Measurements from ENCODE around the gene EFCAB6. TPM values are rescaled to one million over a fixed set of nuclear protein-coding genes. Genes with fewer than 3 reads are reported as not detected.

Gene EFCAB6
- total RNA-seq, 1 donor from 2014 or later, result 1.1 TPM

GRCh38 chr22:43510281-43511070, 301.6 kb downstream of the EFCAB6 start:
- Mint-ChIP-seq H3K9me3 (ENCODE audit: low read depth) (no peaks in the 10 kb centered on the region), H3K27ac (ENCODE audit: unreplicated experiment) (no peak overlapping the region), H3K27me3 (ENCODE audit: low read depth) (no peaks in the 10 kb centered on the region), H3K36me3 (ENCODE audit: low read depth) (no peaks in the 10 kb centered on the region), H3K4me1 (ENCODE audit: low read depth) (no peaks in the 10 kb centered on the region), H3K4me3 (ENCODE audit: unreplicated experiment) (no peak overlapping the region)
- TF ChIP-seq CTCF (IDR thresholded peaks at IDR 0.05), result no peak
- DNase-seq (ENCODE audit: low spot score), result peak; percentile 68

GRCh38 chr22:43509337-43509736, 302.8 kb downstream of the EFCAB6 start:
- Mint-ChIP-seq H3K4me1 (ENCODE audit: low read depth) (no peaks in the 10 kb centered on the region), H3K9me3 (ENCODE audit: low read depth) (no peaks in the 10 kb centered on the region), H3K27ac (ENCODE audit: unreplicated experiment) (no peak overlapping the region), H3K4me3 (ENCODE audit: unreplicated experiment) (no peak overlapping the region), H3K27me3 (ENCODE audit: low read depth) (no peaks in the 10 kb centered on the region), H3K36me3 (ENCODE audit: low read depth) (no peaks in the 10 kb centered on the region)
- no peak for DNase-seq (ENCODE audit: low spot score)
- TF ChIP-seq CTCF (IDR thresholded peaks at IDR 0.05), result no peak

GRCh38 chr22:43508489-43508888, 303.6 kb downstream of the EFCAB6 start:
- Mint-ChIP-seq H3K36me3 (ENCODE audit: low read depth) (no peaks in the 10 kb centered on the region), H3K27me3 (ENCODE audit: low read depth) (no peaks in the 10 kb centered on the region), H3K9me3 (ENCODE audit: low read depth) (no peaks in the 10 kb centered on the region), H3K4me3 (ENCODE audit: unreplicated experiment) (no peak overlapping the region), H3K27ac (ENCODE audit: unreplicated experiment) (no peak overlapping the region), H3K4me1 (ENCODE audit: low read depth) (no peaks in the 10 kb centered on the region)
- DNase-seq (ENCODE audit: low spot score), result no peak
- TF ChIP-seq CTCF (IDR thresholded peaks at IDR 0.05), result no peak

- no peak overlapping the region for H3K4me3 Mint-ChIP-seq (ENCODE audit: unreplicated experiment)
- H3K36me3 Mint-ChIP-seq (ENCODE audit: low read depth), result no peaks in the 10 kb centered on the region
- no peaks in the 10 kb centered on the region for H3K27me3 Mint-ChIP-seq (ENCODE audit: low read depth)
- TF ChIP-seq CTCF (IDR thresholded peaks at IDR 0.05), result no peak
- no peak overlapping the region for H3K27ac Mint-ChIP-seq (ENCODE audit: unreplicated experiment)
- DNase-seq (ENCODE audit: low spot score), result peak; percentile 47
- no peaks in the 10 kb centered on the region for H3K4me1 Mint-ChIP-seq (ENCODE audit: low read depth)
- H3K9me3 Mint-ChIP-seq (ENCODE audit: low read depth), result no peaks in the 10 kb centered on the region
Measured at GRCh38 chr22:43507235-43507634, 304.9 kb downstream of the EFCAB6 start.

- no peaks in the 10 kb centered on the region for H3K4me1 Mint-ChIP-seq (ENCODE audit: low read depth)
- no peaks in the 10 kb centered on the region for H3K27me3 Mint-ChIP-seq (ENCODE audit: low read depth)
- TF ChIP-seq CTCF (IDR thresholded peaks at IDR 0.05), result no peak
- no peaks in the 10 kb centered on the region for H3K36me3 Mint-ChIP-seq (ENCODE audit: low read depth)
- no peaks in the 10 kb centered on the region for H3K9me3 Mint-ChIP-seq (ENCODE audit: low read depth)
- DNase-seq (ENCODE audit: low spot score), result peak; percentile 42
- no peak overlapping the region for H3K4me3 Mint-ChIP-seq (ENCODE audit: unreplicated experiment)
- no peak overlapping the region for H3K27ac Mint-ChIP-seq (ENCODE audit: unreplicated experiment)
Measured at GRCh38 chr22:43506487-43506886, 305.6 kb downstream of the EFCAB6 start.

Data from chondrocyte (in vitro differentiated cells).